ENCODE results near the gene DNER. TPM values are rescaled to one million over a fixed set of nuclear protein-coding genes. Genes with fewer than 3 reads are reported as not detected.

DNER gene
- polyA plus RNA-seq, 1 of the 3 experiments (the other 2 are of a cell fraction) = 1.4 TPM

GRCh38 chr2:229620759-229621158 is 93.6 kb downstream of the DNER start:
- no peaks in the 10 kb centered on the region for H3K9me2 ChIP-seq
- no peaks in the 10 kb centered on the region for H3K27me3 ChIP-seq (ENCODE audit: insufficient read depth)
- H3K79me2 ChIP-seq (ENCODE audit: insufficient read depth) = no peaks in the 10 kb centered on the region
- H3K4me1 ChIP-seq (ENCODE audit: control insufficient read depth in 1 of 2, insufficient read depth in 2 of 2, low read depth in 1 of 2, low read length in 1 of 2) = peaks cover 0 to 8% of the 10 kb centered on the region in 2 experiments; a peak in 1 of 4 replicates
- WGBS (ENCODE audit: low lambda C conversion rate) = 74% methylated on average over 5 of the region's 5 CpGs
- H3K9me3 ChIP-seq = no peaks in the 10 kb centered on the region
- H3K36me3 ChIP-seq (replicated peaks in 1 of 2; ENCODE audit: control insufficient read depth in 1 of 2, insufficient read depth in 2 of 2, low read length in 1 of 2) = no peaks in the 10 kb centered on the region
- DNase-seq = no peak
- no peaks in the 10 kb centered on the region for H4K20me1 ChIP-seq (ENCODE audit: insufficient read depth)
- no peak overlapping the region for H2AFZ ChIP-seq (ENCODE audit: low read depth)
- no peak overlapping the region for H3K9ac ChIP-seq
- no peak overlapping the region for H3K4me3 ChIP-seq (ENCODE audit: low read depth in 2 of 2, low read length in 1 of 2)
- TF ChIP-seq EP300 (IDR thresholded peaks at IDR 0.05; ENCODE audit: borderline replicate concordance in 1 of 2, low read depth in 1 of 2, low read length in 1 of 2) = no peak
- TF ChIP-seq FOXJ3 (CRISPR knock-in tag; IDR thresholded peaks at IDR 0.05) = no peak
- no peak for TF ChIP-seq JUND (IDR thresholded peaks at IDR 0.05)
- TF ChIP-seq RFX5 (IDR thresholded peaks at IDR 0.05; ENCODE audit: low read length) = no peak
- TF ChIP-seq FOSL2 (IDR thresholded peaks at IDR 0.05; ENCODE audit: borderline replicate concordance, low read depth) = no peak
- no peak for TF ChIP-seq GATA2 (CRISPR knock-in tag; IDR thresholded peaks at IDR 0.05)
- TF ChIP-seq RCOR1 (IDR thresholded peaks at IDR 0.05; ENCODE audit: low read length) = no peak
- no peak for TF ChIP-seq USF1 (IDR thresholded peaks at IDR 0.05; ENCODE audit: borderline replicate concordance, low read depth)
- TF ChIP-seq TAF1 (IDR thresholded peaks at IDR 0.05; ENCODE audit: borderline replicate concordance, low read depth, low read length) = no peak
- TF ChIP-seq, protein P1, sequence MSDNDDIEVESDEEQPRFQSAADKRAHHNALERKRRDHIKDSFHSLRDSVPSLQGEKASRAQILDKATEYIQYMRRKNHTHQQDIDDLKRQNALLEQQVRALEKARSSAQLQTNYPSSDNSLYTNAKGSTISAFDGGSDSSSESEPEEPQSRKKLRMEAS (IDR thresholded peaks at IDR 0.05; ENCODE audit: low read depth) = no peak
- no peak for TF ChIP-seq FOXM1 (IDR thresholded peaks at IDR 0.05; ENCODE audit: low read depth)
- TF ChIP-seq MXI1 (IDR thresholded peaks at IDR 0.05; ENCODE audit: low read depth, low read length) = no peak
- TF ChIP-seq GABPA (IDR thresholded peaks at IDR 0.05; ENCODE audit: low read depth) = no peak
- TF ChIP-seq, protein P2, sequence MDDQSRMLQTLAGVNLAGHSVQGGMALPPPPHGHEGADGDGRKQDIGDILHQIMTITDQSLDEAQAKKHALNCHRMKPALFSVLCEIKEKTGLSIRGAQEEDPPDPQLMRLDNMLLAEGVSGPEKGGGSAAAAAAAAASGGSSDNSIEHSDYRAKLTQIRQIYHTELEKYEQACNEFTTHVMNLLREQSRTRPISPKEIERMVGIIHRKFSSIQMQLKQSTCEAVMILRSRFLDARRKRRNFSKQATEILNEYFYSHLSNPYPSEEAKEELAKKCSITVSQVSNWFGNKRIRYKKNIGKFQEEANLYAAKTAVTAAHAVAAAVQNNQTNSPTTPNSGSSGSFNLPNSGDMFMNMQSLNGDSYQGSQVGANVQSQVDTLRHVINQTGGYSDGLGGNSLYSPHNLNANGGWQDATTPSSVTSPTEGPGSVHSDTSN (IDR thresholded peaks at IDR 0.05) = no peak
- no peak for TF ChIP-seq TEAD4 (IDR thresholded peaks at IDR 0.05; ENCODE audit: borderline replicate concordance, insufficient read depth)
- TF ChIP-seq ZBTB33 (IDR thresholded peaks at IDR 0.05; ENCODE audit: borderline replicate concordance, low read depth) = no peak
- TF ChIP-seq RAD21 (IDR thresholded peaks at IDR 0.05; ENCODE audit: low read length) = no peak
- no peak for TF ChIP-seq POLR2AphosphoS5 (IDR thresholded peaks at IDR 0.05; ENCODE audit: low read depth, low read length)
- TF ChIP-seq, protein P3, sequence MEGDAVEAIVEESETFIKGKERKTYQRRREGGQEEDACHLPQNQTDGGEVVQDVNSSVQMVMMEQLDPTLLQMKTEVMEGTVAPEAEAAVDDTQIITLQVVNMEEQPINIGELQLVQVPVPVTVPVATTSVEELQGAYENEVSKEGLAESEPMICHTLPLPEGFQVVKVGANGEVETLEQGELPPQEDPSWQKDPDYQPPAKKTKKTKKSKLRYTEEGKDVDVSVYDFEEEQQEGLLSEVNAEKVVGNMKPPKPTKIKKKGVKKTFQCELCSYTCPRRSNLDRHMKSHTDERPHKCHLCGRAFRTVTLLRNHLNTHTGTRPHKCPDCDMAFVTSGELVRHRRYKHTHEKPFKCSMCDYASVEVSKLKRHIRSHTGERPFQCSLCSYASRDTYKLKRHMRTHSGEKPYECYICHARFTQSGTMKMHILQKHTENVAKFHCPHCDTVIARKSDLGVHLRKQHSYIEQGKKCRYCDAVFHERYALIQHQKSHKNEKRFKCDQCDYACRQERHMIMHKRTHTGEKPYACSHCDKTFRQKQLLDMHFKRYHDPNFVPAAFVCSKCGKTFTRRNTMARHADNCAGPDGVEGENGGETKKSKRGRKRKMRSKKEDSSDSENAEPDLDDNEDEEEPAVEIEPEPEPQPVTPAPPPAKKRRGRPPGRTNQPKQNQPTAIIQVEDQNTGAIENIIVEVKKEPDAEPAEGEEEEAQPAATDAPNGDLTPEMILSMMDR (IDR thresholded peaks at IDR 0.05) = no peak
- no peak for TF ChIP-seq EZH2phosphoT487 (IDR thresholded peaks at IDR 0.05; ENCODE audit: borderline replicate concordance, low read depth)
- CTCF ChIA-PET = no interaction called here
- POLR2A ChIA-PET = no interaction called here
- H3K27ac ChIP-seq (ENCODE audit: low read depth in 2 of 2, low read length in 1 of 2) = no peak overlapping the region
- H3F3A ChIP-seq (replicated peaks; ENCODE audit: insufficient read depth) = no peaks in the 10 kb centered on the region
- H3K4me2 ChIP-seq = no peak overlapping the region
